HG02588 (cell line): ENCODE data around the gene RAB3B.
A peak's percentile ranks its signal among the peaks of the same experiment; 100 is the strongest.
"Not testable (repeated sequence)": the region's sequence is repeated elsewhere in the genome, so short reads cannot be mapped to it uniquely, and the experiment has no call there.

Experiments
- ATAC-seq: cut with Tn5 transposase; IDR thresholded peaks from one replicate; pipeline ENCODE4 v1.9.1; 2021; ENCODE audit warnings: mild to moderate bottlenecking, moderate library complexity; ENCODE audit not compliant: unreplicated experiment

Gene RAB3B

GRCh38 chr1:51922040-51922439, 68.5 kb downstream of the RAB3B start:
- no peak for ATAC-seq

GRCh38 chr1:51920130-51920529, 70.4 kb downstream of the RAB3B start:
- no peak for ATAC-seq

- no peak for ATAC-seq
These were observed 70.8 kb downstream of the RAB3B start for GRCh38 chr1:51919684-51920083.

GRCh38 chr1:51916587-51917405, 73.7 kb downstream of the RAB3B start:
- no peak for ATAC-seq

GRCh38 chr1:51915951-51916350, 74.5 kb downstream of the RAB3B start:
- no peak for ATAC-seq

- ATAC-seq: no peak
These were observed 77.6 kb downstream of the RAB3B start for GRCh38 chr1:51912881-51913280.

- ATAC-seq: no peak
These were observed 80.1 kb downstream of the RAB3B start for GRCh38 chr1:51910221-51911000.

GRCh38 chr1:51908499-51908898, 82.0 kb downstream of the RAB3B start:
- ATAC-seq: no peak

GRCh38 chr1:51907079-51907702, 83.3 kb downstream of the RAB3B start:
- ATAC-seq: no peak

- ATAC-seq: no peak
These were observed 84.0 kb downstream of the RAB3B start for GRCh38 chr1:51906306-51907078.

- no peak for ATAC-seq
These were observed 88.0 kb downstream of the RAB3B start for GRCh38 chr1:51902456-51902855.

GRCh38 chr1:51901151-51901550, 89.3 kb downstream of the RAB3B start:
- no peak for ATAC-seq

GRCh38 chr1:51899022-51899421, 91.5 kb downstream of the RAB3B start:
- no peak for ATAC-seq

- no peak for ATAC-seq
These were observed 92.3 kb downstream of the RAB3B start for GRCh38 chr1:51898090-51898734.

- no peak for ATAC-seq
These were observed 92.8 kb downstream of the RAB3B start for GRCh38 chr1:51897699-51898031.

- ATAC-seq: not testable (repeated sequence)
These were observed 95.8 kb downstream of the RAB3B start for GRCh38 chr1:51894748-51895147.

GRCh38 chr1:51878616-51879336, 111.7 kb downstream of the RAB3B start, which contains the start of gene NRDC:
Gene NRDC, minus strand, starts transcription at chr1:51878727. Its CDS starts 112 bp downstream, at chr1:51878615.
- ATAC-seq: peak; percentile 92

- no peak for ATAC-seq
These were observed 112.2 kb downstream of the RAB3B start for GRCh38 chr1:51878308-51878615.

GRCh38 chr1:51877434-51878307, 112.8 kb downstream of the RAB3B start:
- ATAC-seq: peak; percentile 2
